IMR-90 (cell line): ENCODE data around the gene TBX1. TPM values are rescaled to one million over a fixed set of nuclear protein-coding genes. Genes with fewer than 3 reads are reported as not detected.
A peak's percentile ranks its signal among the peaks of the same experiment; 100 is the strongest.

ENCODE experiments used
- ATAC-seq: fragments of 200-7000 bp; cut with Tn5 transposase; 2 replicates; pipeline ENCODE4 v1.9.1; 2020; ENCODE audit warnings: low read depth, mild to moderate bottlenecking, moderate library complexity
- BruUV-seq: library from RNA; stranded (reverse); fragments of 400-500 nt; replicated peaks from 2 replicates; lab custom pipeline; 2021; lab: Mats Ljungman, UMichigan
- CTCF ChIA-PET: fragments of 300-600 bp; formaldehyde crosslinking; extraction: SDS; loops from one replicate; lab custom pipeline; 2021; ENCODE audit warnings: antibody characterized with exemption; lab: Yijun Ruan, JAX
- POLR2A ChIA-PET: fragments of 300-600 bp; sonication (Branson Sonifier 250); formaldehyde crosslinking; loops from one replicate; lab custom pipeline; 2022; ENCODE audit warnings: antibody characterized with exemption; ENCODE audit not compliant: unreplicated experiment; lab: Charles Lee
- DNase-seq: peaks from one replicate; pipeline ENCODE4 v3.0.0; 2013
- H2AFZ ChIP-seq: replicated peaks from 2 replicates; pipeline ENCODE3; 2013; ENCODE audit warnings: low read length, mild to moderate bottlenecking; ENCODE audit not compliant: poor library complexity
- H2AK5ac ChIP-seq: 2 replicates; pipeline ENCODE4 v1.6.1; 2013; ENCODE audit warnings: low read depth, low read length, inconsistent platforms
- H2AK9ac ChIP-seq: replicated peaks from 2 replicates; pipeline ENCODE3; 2013; ENCODE audit warnings: mild to moderate bottlenecking, low read depth, low read length, moderate library complexity; ENCODE audit not compliant: poor library complexity
- H2BK120ac ChIP-seq: 2 replicates; pipeline ENCODE4 v1.6.1; 2013; ENCODE audit warnings: low read depth, low read length, inconsistent platforms
- H2BK15ac ChIP-seq: 3 replicates; pipeline ENCODE4 v1.6.1; 2013; ENCODE audit warnings: low read depth, low read length, inconsistent platforms
- H2BK20ac ChIP-seq: 2 replicates; pipeline ENCODE4 v1.6.1; 2013; ENCODE audit warnings: low read depth, mild to moderate bottlenecking, inconsistent platforms, low read length, moderate library complexity
- H2BK5ac ChIP-seq: 2 replicates; pipeline ENCODE4 v1.6.1; 2013; ENCODE audit warnings: mild to moderate bottlenecking, low read depth, low read length, inconsistent platforms; ENCODE audit not compliant: poor library complexity, severe bottlenecking
- H3K14ac ChIP-seq: replicated peaks from 2 replicates; pipeline ENCODE4 v1.6.1; 2013; ENCODE audit warnings: low read depth, low read length, inconsistent platforms
- H3K18ac ChIP-seq: 2 replicates; pipeline ENCODE4 v1.6.1; 2013; ENCODE audit warnings: low read depth, low read length, control low read depth
- H3K23ac ChIP-seq: 2 replicates; pipeline ENCODE4 v1.6.1; 2013; ENCODE audit warnings: low read depth, low read length, inconsistent platforms
- H3K27ac ChIP-seq: 2 replicates; pipeline ENCODE4 v1.5.1; 2013; ENCODE audit warnings: mild to moderate bottlenecking, control low read depth, low read length; ENCODE audit not compliant: insufficient read depth
- H3K27me3 ChIP-seq: 2 replicates; pipeline ENCODE4 v1.6.1; 2013; ENCODE audit warnings: low read length; ENCODE audit not compliant: control insufficient read depth, insufficient read depth
- H3K36me3 ChIP-seq: 2 replicates; pipeline ENCODE4 v1.6.1; 2013; ENCODE audit warnings: low read length, mixed read lengths; ENCODE audit not compliant: control insufficient read depth, insufficient read depth
- H3K4ac ChIP-seq: 2 replicates; pipeline ENCODE4 v1.6.1; 2013; ENCODE audit warnings: low read depth, low read length, inconsistent platforms
- H3K4me1 ChIP-seq: 2 replicates; pipeline ENCODE4 v1.6.1; 2013; ENCODE audit warnings: low read length, mixed read lengths; ENCODE audit not compliant: control insufficient read depth, insufficient read depth
- H3K4me2 ChIP-seq: 2 replicates; pipeline ENCODE4 v1.6.1; 2013; ENCODE audit warnings: low read depth, mild to moderate bottlenecking, control low read depth, low read length, moderate library complexity
- H3K4me3 ChIP-seq: 2 replicates; pipeline ENCODE4 v1.5.1; 2013; ENCODE audit warnings: low read depth, mild to moderate bottlenecking, control low read depth, low read length, moderate library complexity; ENCODE audit not compliant: insufficient read depth
- H3K56ac ChIP-seq: 2 replicates; pipeline ENCODE4 v1.6.1; 2013; ENCODE audit warnings: low read length, inconsistent platforms; ENCODE audit not compliant: insufficient read depth; ENCODE audit errors: extremely low read depth
- H3K79me1 ChIP-seq, 2 experiments: 2 replicates each; pipeline ENCODE4 v1.6.1; 2013; ENCODE audit warnings: low read length in 2 of 2, inconsistent platforms in 1 of 2, low read depth in 1 of 2
- H3K9ac ChIP-seq: 2 replicates; pipeline ENCODE4 v1.6.1; 2013; ENCODE audit warnings: low read depth, low read length, control low read depth
- H3K9me1 ChIP-seq: 2 replicates; pipeline ENCODE4 v1.6.1; 2013; ENCODE audit warnings: low read length, inconsistent platforms; ENCODE audit not compliant: insufficient read depth
- H3K9me3 ChIP-seq: 2 replicates; pipeline ENCODE4 v1.6.1; 2013; ENCODE audit warnings: low read length; ENCODE audit not compliant: control insufficient read depth, insufficient read depth
- H4K20me1 ChIP-seq: 2 replicates; pipeline ENCODE4 v1.6.1; 2013; ENCODE audit warnings: low read length, inconsistent platforms; ENCODE audit not compliant: insufficient read depth
- H4K5ac ChIP-seq: 2 replicates; pipeline ENCODE4 v1.6.1; 2013; ENCODE audit warnings: mild to moderate bottlenecking, low read depth, low read length, control low read depth
- H4K8ac ChIP-seq, 2 experiments: 2 replicates each; pipeline ENCODE4 v1.6.1; 2013; ENCODE audit warnings: low read depth in 2 of 2, low read length in 2 of 2, control low read depth in 1 of 2, inconsistent platforms in 1 of 2
- H4K91ac ChIP-seq: 2 replicates; pipeline ENCODE4 v1.6.1; 2013; ENCODE audit warnings: low read depth, low read length, inconsistent platforms; ENCODE audit not compliant: insufficient read depth
- BHLHE40 ChIP-seq: fragments of 150-350 bp; IDR thresholded peaks from 2 replicates; pipeline ENCODE4 v1.6.1; 2016; ENCODE audit warnings: mild to moderate bottlenecking, low read depth, low read length
- WGBS, 2 experiments: methylation state at CpG; one replicate each; pipeline versions ENCODE4 v1.1.5 to v1.1.7; 2013; ENCODE audit warnings: missing lambda C conversion rate in 2 of 2; ENCODE audit not compliant: insufficient read length in 1 of 2; ENCODE audit errors: extremely low coverage in 2 of 2; 5-methylcytosine and 5-hydroxymethylcytosine counted together
- dilution Hi-C: fragments of 300-500 bp; cut with HindIII; formaldehyde crosslinking; loops from one replicate; pipeline ENCODE4 v1.14.3; 2018; ENCODE audit warnings: low sequenced_read_pairs; ENCODE audit not compliant: unreplicated experiment
- in situ Hi-C: fragments of 300-500 bp; cut with MboI; formaldehyde crosslinking; loops from 3 replicates; pipeline ENCODE4 v1.14.3; 2019; ENCODE audit warnings: low sequenced_read_pairs, inconsistent platforms, mixed read lengths
- intact Hi-C: fragments of 100-400 bp; cut with micrococcal nuclease; formaldehyde crosslinking; loops from 2 replicates; pipeline ENCODE4 v1.10.0; 2022
- polyA plus RNA-seq, 3 experiments: library from polyadenylated mRNA; depleted of rRNA; stranded (reverse); fragments of >200 nt; gene quantifications; 2 replicates each; pipeline ENCODE4 v1.2.3, GENCODE V29; 2012; ENCODE audit warnings: low replicate concordance in 1 of 3
- total RNA-seq: library from RNA; depleted of rRNA; stranded (reverse); fragments of >200 nt; gene quantifications from 2 replicates; pipeline ENCODE4 v1.2.3, GENCODE V29; 2012
- TF ChIP-seq, protein P1 (sequence below): fragments of 150-350 bp; IDR thresholded peaks from 2 replicates; pipeline ENCODE4 v1.6.1; 2017; ENCODE audit warnings: mild to moderate bottlenecking, antibody characterized with exemption, low read length, low read depth
- TF ChIP-seq, protein P2 (sequence below): conservative IDR thresholded peaks from 2 replicates; pipeline ENCODE4 v1.5.1; 2012; ENCODE audit warnings: mild to moderate bottlenecking, low read depth, low read length, improper control_type of control experiment

TBX1 gene
- total and polyA plus RNA-seq, 2 of the 4 experiments (the other 2 are of a cell fraction) = 0.03 TPM; not detected in 1

DNA sequence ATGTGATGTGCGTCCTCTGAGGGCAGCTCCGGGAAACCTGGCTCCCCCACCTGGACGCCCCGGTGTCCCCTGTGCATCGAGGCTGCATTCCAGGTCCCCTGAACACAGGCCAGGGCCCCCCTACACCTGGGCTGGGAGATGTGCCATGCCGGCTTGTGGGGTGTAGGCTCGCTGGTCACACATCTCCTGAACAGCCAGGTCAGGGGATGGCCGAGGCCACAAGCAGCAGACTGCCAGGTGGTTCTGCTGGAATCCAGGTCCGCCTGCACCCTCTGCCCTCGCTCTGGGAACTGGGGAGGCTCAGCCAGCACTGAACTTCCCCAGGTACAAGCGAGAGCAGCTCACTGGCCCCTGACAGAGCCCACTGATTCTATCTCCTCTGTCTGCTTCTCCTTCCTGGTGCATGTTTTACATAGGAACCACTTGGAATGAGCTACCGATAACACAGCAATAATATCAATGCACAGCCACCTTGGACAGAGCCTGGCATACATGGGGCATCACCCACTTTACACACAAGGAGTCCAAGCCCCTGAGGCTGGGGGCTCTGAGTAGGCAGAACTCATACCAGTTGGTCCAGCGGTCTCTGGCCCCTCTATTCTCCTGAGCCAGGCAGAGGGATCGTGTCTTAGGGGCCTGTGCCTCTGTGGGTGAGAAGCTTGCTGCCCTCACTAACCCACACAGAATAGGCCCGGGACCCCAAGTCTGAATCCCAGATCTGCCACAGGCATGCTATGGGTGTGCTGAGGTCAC is 46.8 kb downstream of the TBX1 start:
- Histone ChIP-seq H3K4me3 (no peak overlapping the region), H3K14ac (no peak overlapping the region), H3K4me1 (peaks cover 14% of the 10 kb centered on the region), H3K4me2 (no peak overlapping the region), H3K23ac (no peak overlapping the region), H3K4ac (no peak overlapping the region), H2AK9ac (no peak overlapping the region), H3K27ac (no peak overlapping the region), H2BK15ac (no peak overlapping the region), H3K18ac (no peak overlapping the region), H4K8ac (no peak overlapping the region), H4K20me1 (0 out of 2 replicates have a peak, but pooled peaks cover 5% of the 10 kb centered on the region), H3K36me3 (no peaks in the 10 kb centered on the region), H3K9me1 (peaks cover 4% of the 10 kb centered on the region; the same call in 1 of the 2 replicates), H2BK5ac (no peak overlapping the region), H3K9ac (no peak overlapping the region), H2BK20ac (no peak overlapping the region), H3K27me3 (no peaks in the 10 kb centered on the region), H3K56ac (no peak overlapping the region), H3K9me3 (no peaks in the 10 kb centered on the region), H2AK5ac (no peak overlapping the region), H4K5ac (no peak overlapping the region), H2AFZ (peak overlapping the region; percentile 63), H3K79me1 (no peaks in the 10 kb centered on the region), H2BK120ac (no peak overlapping the region), H4K91ac (no peak overlapping the region)
- TF ChIP-seq BHLHE40 = no peak
- TF ChIP-seq, protein P1, sequence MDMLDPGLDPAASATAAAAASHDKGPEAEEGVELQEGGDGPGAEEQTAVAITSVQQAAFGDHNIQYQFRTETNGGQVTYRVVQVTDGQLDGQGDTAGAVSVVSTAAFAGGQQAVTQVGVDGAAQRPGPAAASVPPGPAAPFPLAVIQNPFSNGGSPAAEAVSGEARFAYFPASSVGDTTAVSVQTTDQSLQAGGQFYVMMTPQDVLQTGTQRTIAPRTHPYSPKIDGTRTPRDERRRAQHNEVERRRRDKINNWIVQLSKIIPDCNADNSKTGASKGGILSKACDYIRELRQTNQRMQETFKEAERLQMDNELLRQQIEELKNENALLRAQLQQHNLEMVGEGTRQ = no peak
- TF ChIP-seq, protein P2, sequence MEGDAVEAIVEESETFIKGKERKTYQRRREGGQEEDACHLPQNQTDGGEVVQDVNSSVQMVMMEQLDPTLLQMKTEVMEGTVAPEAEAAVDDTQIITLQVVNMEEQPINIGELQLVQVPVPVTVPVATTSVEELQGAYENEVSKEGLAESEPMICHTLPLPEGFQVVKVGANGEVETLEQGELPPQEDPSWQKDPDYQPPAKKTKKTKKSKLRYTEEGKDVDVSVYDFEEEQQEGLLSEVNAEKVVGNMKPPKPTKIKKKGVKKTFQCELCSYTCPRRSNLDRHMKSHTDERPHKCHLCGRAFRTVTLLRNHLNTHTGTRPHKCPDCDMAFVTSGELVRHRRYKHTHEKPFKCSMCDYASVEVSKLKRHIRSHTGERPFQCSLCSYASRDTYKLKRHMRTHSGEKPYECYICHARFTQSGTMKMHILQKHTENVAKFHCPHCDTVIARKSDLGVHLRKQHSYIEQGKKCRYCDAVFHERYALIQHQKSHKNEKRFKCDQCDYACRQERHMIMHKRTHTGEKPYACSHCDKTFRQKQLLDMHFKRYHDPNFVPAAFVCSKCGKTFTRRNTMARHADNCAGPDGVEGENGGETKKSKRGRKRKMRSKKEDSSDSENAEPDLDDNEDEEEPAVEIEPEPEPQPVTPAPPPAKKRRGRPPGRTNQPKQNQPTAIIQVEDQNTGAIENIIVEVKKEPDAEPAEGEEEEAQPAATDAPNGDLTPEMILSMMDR = no peak
- CTCF ChIA-PET = no interaction called here
- intact Hi-C loops (no loop called here), dilution Hi-C loops (no loop called here), in situ Hi-C loops (no loop called here)
- no TSS peak for BruUV-seq
- POLR2A ChIA-PET = no interaction called here
- ATAC-seq (no peak), DNase-seq (no peak)
- 95% methylated on average over 12 of the region's 15 CpGs; no CpG with 5 or more reads in 1 of the 2 experiments for WGBS, 2 experiments
